Measurements from ENCODE around the gene IL27RA.
A peak's percentile ranks its signal among the peaks of the same experiment; 100 is the strongest.

The IL27RA gene

GRCh38 chr19:13987101-13987890 lies 44.3 kb upstream of the IL27RA start:
- H3K4me3 ChIP-seq (ENCODE audit: low read length in 2 of 2), result no peak overlapping the region
- no peak overlapping the region for H3K4ac ChIP-seq (ENCODE audit: low read length)
- no peak overlapping the region for H4K8ac ChIP-seq (ENCODE audit: low read depth, low read length)
- no peaks in the 10 kb centered on the region for H3K9me3 ChIP-seq (replicated peaks in 1 of 2; ENCODE audit: control insufficient read depth in 2 of 2, insufficient read depth in 1 of 2, low read depth in 1 of 2, low read length in 2 of 2)
- no peak overlapping the region for H3K4me2 ChIP-seq (ENCODE audit: insufficient read depth, low read length, poor library complexity, severe bottlenecking)
- no peak overlapping the region for H2BK120ac ChIP-seq (ENCODE audit: low read depth, low read length)
- H3K36me3 ChIP-seq (replicated peaks in 1 of 2; ENCODE audit: control insufficient read depth in 2 of 2, insufficient read depth in 2 of 2, low read length in 2 of 2), result peaks cover 13 to 17% of the 10 kb centered on the region in 2 donors
- DNase-seq (ENCODE audit: low spot score), result no peak
- no CpG with 5 or more reads among the region's 17 CpGs for WGBS, 2 donors (ENCODE audit: extremely low coverage in 2 of 2, insufficient read length in 2 of 2, insufficient replicate concordance in 1 of 2)
- H2BK12ac ChIP-seq (ENCODE audit: low read length), result no peak overlapping the region
- H3K23ac ChIP-seq (ENCODE audit: low read depth, low read length, poor library complexity), result no peak overlapping the region
- no peaks in the 10 kb centered on the region for H3K27me3 ChIP-seq (ENCODE audit: control insufficient read depth in 3 of 3, insufficient read depth in 3 of 3, low read depth in 1 of 3, low read length in 3 of 3)
- no peak overlapping the region for H2AK5ac ChIP-seq (ENCODE audit: low read depth, low read length)
- H3K4me1 ChIP-seq (ENCODE audit: control insufficient read depth in 2 of 2, insufficient read depth in 1 of 2, low read depth in 1 of 2, low read length in 2 of 2), result peaks cover 11% of the 10 kb centered on the region in 2 donors
- H3K27ac ChIP-seq (replicated peaks; ENCODE audit: low read length), result no peak overlapping the region
- H4K91ac ChIP-seq (ENCODE audit: low read depth, low read length, poor library complexity), result no peak overlapping the region
- no peak overlapping the region for H3K14ac ChIP-seq (ENCODE audit: low read length)
- H3K79me1 ChIP-seq (ENCODE audit: low read depth, low read length), result peaks cover 3% of the 10 kb centered on the region
- H2BK15ac ChIP-seq (ENCODE audit: low read length), result no peak overlapping the region
- no peak overlapping the region for H2BK5ac ChIP-seq (ENCODE audit: low read length)
- no peak overlapping the region for H2AFZ ChIP-seq (ENCODE audit: low read length)
- peak overlapping the region; percentile 39 for H3K9ac ChIP-seq (ENCODE audit: low read depth, low read length, poor library complexity)
- H3K18ac ChIP-seq (ENCODE audit: low read length), result no peak overlapping the region

GRCh38 chr19:13989487-13989886 lies 42.1 kb upstream of the IL27RA start:
- H3K23ac ChIP-seq (ENCODE audit: low read depth, low read length, poor library complexity), result no peak overlapping the region
- peaks cover 6 to 7% of the 10 kb centered on the region in 2 donors for H3K4me1 ChIP-seq (ENCODE audit: control insufficient read depth in 2 of 2, insufficient read depth in 1 of 2, low read depth in 1 of 2, low read length in 2 of 2)
- no peak for DNase-seq (ENCODE audit: low spot score)
- H2AFZ ChIP-seq (ENCODE audit: low read length), result no peak overlapping the region
- no peak overlapping the region for H2BK120ac ChIP-seq (ENCODE audit: low read depth, low read length)
- no peak overlapping the region for H2BK12ac ChIP-seq (ENCODE audit: low read length)
- no peak overlapping the region for H2BK15ac ChIP-seq (ENCODE audit: low read length)
- H3K18ac ChIP-seq (ENCODE audit: low read length), result no peak overlapping the region
- H3K14ac ChIP-seq (ENCODE audit: low read length), result no peak overlapping the region
- H3K9ac ChIP-seq (ENCODE audit: low read depth, low read length, poor library complexity), result no peak overlapping the region
- no peaks in the 10 kb centered on the region for H3K9me3 ChIP-seq (replicated peaks in 1 of 2; ENCODE audit: control insufficient read depth in 2 of 2, insufficient read depth in 1 of 2, low read depth in 1 of 2, low read length in 2 of 2)
- no peak overlapping the region for H3K27ac ChIP-seq (replicated peaks; ENCODE audit: low read length)
- no peak overlapping the region for H2BK5ac ChIP-seq (ENCODE audit: low read length)
- peaks cover 14 to 25% of the 10 kb centered on the region in 2 donors for H3K36me3 ChIP-seq (replicated peaks in 1 of 2; ENCODE audit: control insufficient read depth in 2 of 2, insufficient read depth in 2 of 2, low read length in 2 of 2)
- H3K4ac ChIP-seq (ENCODE audit: low read length), result no peak overlapping the region
- H3K4me2 ChIP-seq (ENCODE audit: insufficient read depth, low read length, poor library complexity, severe bottlenecking), result no peak overlapping the region
- WGBS, 2 donors (ENCODE audit: extremely low coverage in 2 of 2, insufficient read length in 2 of 2, insufficient replicate concordance in 1 of 2), result no CpG with 5 or more reads among the region's 7 CpGs
- no peak overlapping the region for H4K8ac ChIP-seq (ENCODE audit: low read depth, low read length)
- no peak overlapping the region for H4K91ac ChIP-seq (ENCODE audit: low read depth, low read length, poor library complexity)
- H3K27me3 ChIP-seq (ENCODE audit: control insufficient read depth in 3 of 3, insufficient read depth in 3 of 3, low read depth in 1 of 3, low read length in 3 of 3), result no peaks in the 10 kb centered on the region
- no peak overlapping the region for H2AK5ac ChIP-seq (ENCODE audit: low read depth, low read length)
- peaks cover 6% of the 10 kb centered on the region for H3K79me1 ChIP-seq (ENCODE audit: low read depth, low read length)
- H3K4me3 ChIP-seq (ENCODE audit: low read length in 2 of 2), result no peak overlapping the region

GRCh38 chr19:13990085-13990484 lies 41.5 kb upstream of the IL27RA start:
- Histone ChIP-seq H3K4me1 (ENCODE audit: control insufficient read depth in 2 of 2, insufficient read depth in 1 of 2, low read depth in 1 of 2, low read length in 2 of 2) (peaks cover 5 to 6% of the 10 kb centered on the region in 2 donors), H3K36me3 (replicated peaks in 1 of 2; ENCODE audit: control insufficient read depth in 2 of 2, insufficient read depth in 2 of 2, low read length in 2 of 2) (peaks cover 14 to 28% of the 10 kb centered on the region in 2 donors), H3K18ac (ENCODE audit: low read length) (no peak overlapping the region), H2BK120ac (ENCODE audit: low read depth, low read length) (no peak overlapping the region), H2AFZ (ENCODE audit: low read length) (no peak overlapping the region), H3K27me3 (ENCODE audit: control insufficient read depth in 3 of 3, insufficient read depth in 3 of 3, low read depth in 1 of 3, low read length in 3 of 3) (no peaks in the 10 kb centered on the region), H2AK5ac (ENCODE audit: low read depth, low read length) (no peak overlapping the region), H3K4me3 (ENCODE audit: low read length in 2 of 2) (no peak overlapping the region), H2BK15ac (ENCODE audit: low read length) (no peak overlapping the region), H3K4me2 (ENCODE audit: insufficient read depth, low read length, poor library complexity, severe bottlenecking) (no peak overlapping the region), H3K79me1 (ENCODE audit: low read depth, low read length) (peaks cover 6% of the 10 kb centered on the region), H3K4ac (ENCODE audit: low read length) (no peak overlapping the region), H3K27ac (replicated peaks; ENCODE audit: low read length) (no peak overlapping the region), H4K91ac (ENCODE audit: low read depth, low read length, poor library complexity) (no peak overlapping the region), H2BK5ac (ENCODE audit: low read length) (no peak overlapping the region), H3K9me3 (replicated peaks in 1 of 2; ENCODE audit: control insufficient read depth in 2 of 2, insufficient read depth in 1 of 2, low read depth in 1 of 2, low read length in 2 of 2) (no peaks in the 10 kb centered on the region), H3K23ac (ENCODE audit: low read depth, low read length, poor library complexity) (no peak overlapping the region), H4K8ac (ENCODE audit: low read depth, low read length) (no peak overlapping the region), H2BK12ac (ENCODE audit: low read length) (no peak overlapping the region), H3K14ac (ENCODE audit: low read length) (no peak overlapping the region), H3K9ac (ENCODE audit: low read depth, low read length, poor library complexity) (no peak overlapping the region)
- DNase-seq (ENCODE audit: low spot score), result no peak
- no CpG with 5 or more reads among the region's 8 CpGs for WGBS, 2 donors (ENCODE audit: extremely low coverage in 2 of 2, insufficient read length in 2 of 2, insufficient replicate concordance in 1 of 2)

- no peak overlapping the region for H4K91ac ChIP-seq (ENCODE audit: low read depth, low read length, poor library complexity)
- no peak overlapping the region for H3K4me2 ChIP-seq (ENCODE audit: insufficient read depth, low read length, poor library complexity, severe bottlenecking)
- H2BK5ac ChIP-seq (ENCODE audit: low read length), result no peak overlapping the region
- no peaks in the 10 kb centered on the region for H3K9me3 ChIP-seq (replicated peaks in 1 of 2; ENCODE audit: control insufficient read depth in 2 of 2, insufficient read depth in 1 of 2, low read depth in 1 of 2, low read length in 2 of 2)
- peak overlapping the region in 1 of 2 donors; percentile 32 for H3K4me3 ChIP-seq (ENCODE audit: low read length in 2 of 2)
- H4K8ac ChIP-seq (ENCODE audit: low read depth, low read length), result no peak overlapping the region
- no peak overlapping the region for H2BK120ac ChIP-seq (ENCODE audit: low read depth, low read length)
- peaks cover 14 to 28% of the 10 kb centered on the region in 2 donors for H3K36me3 ChIP-seq (replicated peaks in 1 of 2; ENCODE audit: control insufficient read depth in 2 of 2, insufficient read depth in 2 of 2, low read length in 2 of 2)
- no peak overlapping the region for H3K27ac ChIP-seq (replicated peaks; ENCODE audit: low read length)
- no peak overlapping the region for H3K23ac ChIP-seq (ENCODE audit: low read depth, low read length, poor library complexity)
- no CpG with 5 or more reads among the region's 7 CpGs for WGBS, 2 donors (ENCODE audit: extremely low coverage in 2 of 2, insufficient read length in 2 of 2, insufficient replicate concordance in 1 of 2)
- no peak overlapping the region for H3K14ac ChIP-seq (ENCODE audit: low read length)
- H2AK5ac ChIP-seq (ENCODE audit: low read depth, low read length), result no peak overlapping the region
- H2AFZ ChIP-seq (ENCODE audit: low read length), result no peak overlapping the region
- H3K9ac ChIP-seq (ENCODE audit: low read depth, low read length, poor library complexity), result no peak overlapping the region
- H3K4me1 ChIP-seq (ENCODE audit: control insufficient read depth in 2 of 2, insufficient read depth in 1 of 2, low read depth in 1 of 2, low read length in 2 of 2), result no peaks in the 10 kb centered on the region
- DNase-seq (ENCODE audit: low spot score), result no peak
- no peak overlapping the region for H2BK15ac ChIP-seq (ENCODE audit: low read length)
- no peak overlapping the region for H3K4ac ChIP-seq (ENCODE audit: low read length)
- H3K18ac ChIP-seq (ENCODE audit: low read length), result no peak overlapping the region
- no peaks in the 10 kb centered on the region for H3K27me3 ChIP-seq (ENCODE audit: control insufficient read depth in 3 of 3, insufficient read depth in 3 of 3, low read depth in 1 of 3, low read length in 3 of 3)
- no peak overlapping the region for H2BK12ac ChIP-seq (ENCODE audit: low read length)
- H3K79me1 ChIP-seq (ENCODE audit: low read depth, low read length), result peaks cover 3% of the 10 kb centered on the region
These were observed 39.5 kb upstream of the IL27RA start for GRCh38 chr19:13992025-13992424.
